ENCODE data around the gene UIMC1.

The UIMC1 gene

GRCh38 chr5:176980818-176981217 is 25.8 kb downstream of the UIMC1 start:
- H3K9me3 ChIP-seq, result no peaks in the 10 kb centered on the region
- no peaks in the 10 kb centered on the region for H3K27me3 ChIP-seq
- H3K4me1 ChIP-seq, result no peaks in the 10 kb centered on the region
- no peak for DNase-seq
- H3K4me3 ChIP-seq (ENCODE audit: low read depth, low read length), result no peak overlapping the region
- no peak for TF ChIP-seq CTCF (IDR thresholded peaks at IDR 0.05; ENCODE audit: low read depth, low read length)
- peaks cover 29% of the 10 kb centered on the region for H3K36me3 ChIP-seq

- H3K9me3 ChIP-seq, result no peaks in the 10 kb centered on the region
- DNase-seq, result no peak
- no peak overlapping the region for H3K4me3 ChIP-seq (ENCODE audit: low read depth, low read length)
- no peaks in the 10 kb centered on the region for H3K27me3 ChIP-seq
- no peak for TF ChIP-seq CTCF (IDR thresholded peaks at IDR 0.05; ENCODE audit: low read depth, low read length)
- peaks cover 35% of the 10 kb centered on the region for H3K36me3 ChIP-seq
- no peaks in the 10 kb centered on the region for H3K4me1 ChIP-seq
These were observed 26.9 kb downstream of the UIMC1 start for GRCh38 chr5:176979669-176980068.

- TF ChIP-seq CTCF (IDR thresholded peaks at IDR 0.05; ENCODE audit: low read depth, low read length), result no peak
- peaks cover 3% of the 10 kb centered on the region for H3K4me1 ChIP-seq
- no peaks in the 10 kb centered on the region for H3K27me3 ChIP-seq
- H3K9me3 ChIP-seq, result no peaks in the 10 kb centered on the region
- peak; percentile 46 for DNase-seq
- H3K36me3 ChIP-seq, result peaks cover 31% of the 10 kb centered on the region
- H3K4me3 ChIP-seq (ENCODE audit: low read depth, low read length), result no peak overlapping the region
These were observed 40.9 kb downstream of the UIMC1 start for GRCh38 chr5:176965633-176966032.

GRCh38 chr5:176959051-176959450 is 47.5 kb downstream of the UIMC1 start:
- Histone ChIP-seq H3K4me1 (peaks cover 7% of the 10 kb centered on the region), H3K27me3 (no peaks in the 10 kb centered on the region), H3K36me3 (peaks cover 7% of the 10 kb centered on the region; the same call in 1 of the 2 replicates), H3K9me3 (no peaks in the 10 kb centered on the region), H3K4me3 (ENCODE audit: low read depth, low read length) (no peak overlapping the region)
- no peak for DNase-seq
- TF ChIP-seq CTCF (IDR thresholded peaks at IDR 0.05; ENCODE audit: low read depth, low read length), result peak; percentile 40

GRCh38 chr5:176956756-176957155 is 49.8 kb downstream of the UIMC1 start:
- peaks cover 7% of the 10 kb centered on the region for H3K4me1 ChIP-seq
- no peak overlapping the region for H3K4me3 ChIP-seq (ENCODE audit: low read depth, low read length)
- H3K27me3 ChIP-seq, result no peaks in the 10 kb centered on the region
- peaks cover 4% of the 10 kb centered on the region; the same call in 1 of the 2 replicates for H3K36me3 ChIP-seq
- no peak for TF ChIP-seq CTCF (IDR thresholded peaks at IDR 0.05; ENCODE audit: low read depth, low read length)
- DNase-seq, result no peak
- no peaks in the 10 kb centered on the region for H3K9me3 ChIP-seq

- no peak for DNase-seq
- Histone ChIP-seq H3K36me3 (peaks cover 4% of the 10 kb centered on the region), H3K4me1 (peaks cover 7% of the 10 kb centered on the region), H3K27me3 (no peaks in the 10 kb centered on the region), H3K4me3 (ENCODE audit: low read depth, low read length) (no peak overlapping the region), H3K9me3 (no peaks in the 10 kb centered on the region)
- no peak for TF ChIP-seq CTCF (IDR thresholded peaks at IDR 0.05; ENCODE audit: low read depth, low read length)
These were observed 50.7 kb downstream of the UIMC1 start for GRCh38 chr5:176955895-176956294.

All from BE2C (cell line).